Ovary (tissue), 9 donors: ENCODE results near the gene CBX6. TPM values are rescaled to one million over a fixed set of nuclear protein-coding genes. Genes with fewer than 3 reads are reported as not detected.

ENCODE experiments used
- DNase-seq, 5 donors: peaks; one replicate each; pipeline ENCODE4 v3.0.0-alpha.2; 2019 to 2020
- H3K27ac ChIP-seq, 2 donors: fragments of 200-600 bp; one replicate each; pipeline versions ENCODE4 v1.5.1 to v1.8.0; 2019 to 2022
- H3K27me3 ChIP-seq: fragments of 200-600 bp; one replicate; pipeline ENCODE4 v1.8.0; 2022
- H3K36me3 ChIP-seq: fragments of 200-600 bp; sonication (generic); one replicate; pipeline ENCODE4 v1.5.1; 2019
- H3K4me1 ChIP-seq: one replicate; pipeline ENCODE4 v1.8.1; 2013; ENCODE audit warnings: mild to moderate bottlenecking, moderate library complexity; ENCODE audit not compliant: insufficient read depth
- H3K4me3 ChIP-seq: fragments of 200-600 bp; sonication (generic); one replicate; pipeline ENCODE4 v1.5.1; 2017
- H3K9me3 ChIP-seq, 2 donors: fragments of 200-600 bp in 1 of 2; sonication (generic) in 1 of 2; one replicate each; pipeline versions ENCODE4 v1.5.1 to v1.8.1; 2013 to 2019; ENCODE audit warnings: mild to moderate bottlenecking in 1 of 2, moderate library complexity in 1 of 2
- CTCF ChIP-seq, 3 donors: fragments of 450-650 bp in 2 of 3; fragments of 200-600 bp in 1 of 3; IDR thresholded peaks; one replicate each; pipeline versions ENCODE4 v1.5.1 to v1.8.0; 2016 to 2022; ENCODE audit warnings: antibody characterized with exemption in 3 of 3, mild to moderate bottlenecking in 1 of 3
- EP300 ChIP-seq: sonication (generic); formaldehyde crosslinking; IDR thresholded peaks from one replicate; pipeline ENCODE4 v1.6.1; 2017; ENCODE audit warnings: antibody characterized with exemption
- POLR2A ChIP-seq: fragments of 450-650 bp; IDR thresholded peaks from one replicate; pipeline ENCODE4 v1.6.1; 2017; ENCODE audit warnings: antibody characterized with exemption, mild to moderate bottlenecking, moderate library complexity
- WGBS, 3 donors: extraction: QIAGEN DNeasy Blood & Tissue Kit in 1 of 3; methylation state at CpG; one replicate each; pipeline versions ENCODE4 v1.1.5 to v1.1.7; 2013 to 2017; 5-methylcytosine and 5-hydroxymethylcytosine counted together
- intact Hi-C, 4 donors: fragments of 100-400 bp; cut with DNase I; formaldehyde crosslinking; loops; one replicate each; pipeline versions ENCODE4 v1.11.0 to v1.15.1; 2022 to 2023
- polyA plus RNA-seq, 2 donors: library from polyadenylated mRNA; stranded (reverse); fragments of 200-250 nt in 1 of 2; fragments of 350-450 nt in 1 of 2; fragmentation: Illumina TruSeq in 1 of 2; extraction: RNeasy Lipid Tissue Mini Kit (QIAGEN cat#74804) in 1 of 2; gene quantifications; one replicate each; pipeline ENCODE4 v1.2.3, GENCODE V29; 2013 to 2014
- total RNA-seq, 7 donors: library from RNA; depleted of rRNA in 2 of 7; stranded (reverse); fragments of >200 nt in 2 of 7; fragmentation: NEBNext Ultra II Directional in 3 of 7; extraction: Animal tissue kit (Norgen Biotek cat#: 25700) in 3 of 7; gene quantifications; one replicate each; pipeline versions ENCODE4 v1.1.0 to v1.2.4, GENCODE V29; 2016 to 2023
- donor health status: DM: no; HTN: no; CAD: no; lungs with moderate emphysema.
- donor health status: DM: no; HTN: no; CAD: no.
- donor health status: Bipolar disorder and iron deficiency.
- donor health status: DM: yes; HTN: yes; CAD: no.
- donor health status: DM: no; HTN: no; CAD: no.
- donor health status: DM: yes; HTN: yes; CAD: no.

The CBX6 gene
- total and polyA plus RNA-seq, 9 donors, result 22.6 to 175 (median 115) TPM

- 0 to 1% (median 1%) methylated on average over 27 to 68 of the region's 68 CpGs for WGBS, 3 donors
- peak overlapping the region; percentile 21 to 64 for H3K27ac ChIP-seq
- no peaks in the 10 kb centered on the region for H3K9me3 ChIP-seq
- intact Hi-C loops, result loop anchor here in 3 of 4 donors (5.0 to 10.0 kb wide), 3 partner anchors 56 to 71 kb away; no protein-coding TSS in a partner anchor
- H3K27me3 ChIP-seq, result no peaks in the 10 kb centered on the region
- DNase-seq, result peak; percentile 56 to 83 (median 68)
- H3K36me3 ChIP-seq, result no peaks in the 10 kb centered on the region
- peak overlapping the region; percentile 36 for H3K4me3 ChIP-seq
- no peak for TF ChIP-seq POLR2A
- TF ChIP-seq CTCF (IDR thresholded peaks at IDR 0.05), result peak in 2 of 3 donors; percentile 48 to 77
- H3K4me1 ChIP-seq, result no peaks in the 10 kb centered on the region
Observed at GRCh38 chr22:38843201-38843656, 28.8 kb downstream of the CBX6 start.

- TF ChIP-seq EP300 (no peak), POLR2A (no peak), CTCF (IDR thresholded peaks at IDR 0.05) (no peak)
- WGBS, 3 donors, result 17 to 22% (median 19%) methylated on average over 33 to 34 of the region's 34 CpGs
Observed at GRCh38 chr22:38842512-38843200, 29.4 kb downstream of the CBX6 start.

GRCh38 chr22:38841635-38842034, 30.4 kb downstream of the CBX6 start:
- intact Hi-C loops, result loop anchor here in 3 of 4 donors (5.0 to 10.0 kb wide), 3 partner anchors 54 to 69 kb away; no protein-coding TSS in a partner anchor
- H3K4me1 ChIP-seq, result no peaks in the 10 kb centered on the region
- H3K27me3 ChIP-seq, result no peaks in the 10 kb centered on the region
- no peak for TF ChIP-seq POLR2A
- no peak for TF ChIP-seq EP300
- WGBS, 3 donors, result 83 to 87% (median 85%) methylated on average over 5 of the region's 5 CpGs
- no peaks in the 10 kb centered on the region for H3K9me3 ChIP-seq
- no peak overlapping the region for H3K4me3 ChIP-seq
- no peak for DNase-seq
- no peak overlapping the region for H3K27ac ChIP-seq
- H3K36me3 ChIP-seq, result no peaks in the 10 kb centered on the region

More at GRCh38 chr22:38842512-38843200, 29.4 kb downstream of the CBX6 start:
- no peak for DNase-seq
- Histone ChIP-seq H3K27me3 (no peaks in the 10 kb centered on the region), H3K36me3 (no peaks in the 10 kb centered on the region), H3K27ac (peak overlapping the region in 1 of 2 donors; percentile 64), H3K4me3 (peak overlapping the region; percentile 36), H3K9me3 (no peaks in the 10 kb centered on the region), H3K4me1 (no peaks in the 10 kb centered on the region)
- intact Hi-C loops, result loop anchor here in 3 of 4 donors (5.0 to 10.0 kb wide), 3 partner anchors 55 to 70 kb away; no protein-coding TSS in a partner anchor

- H3K4me1 ChIP-seq, result no peaks in the 10 kb centered on the region
- intact Hi-C loops, result loop anchor here in 3 of 4 donors (5.0 to 10.0 kb wide), 3 partner anchors 54 to 69 kb away; no protein-coding TSS in a partner anchor
- WGBS, 3 donors, result 61 to 63% (median 62%) methylated on average over 7 of the region's 7 CpGs
Observed at GRCh38 chr22:38841211-38841610, 30.8 kb downstream of the CBX6 start.

More at GRCh38 chr22:38841211-38841610, 30.8 kb downstream of the CBX6 start:
- TF ChIP-seq POLR2A (no peak), CTCF (IDR thresholded peaks at IDR 0.05) (no peak), EP300 (no peak)
- Histone ChIP-seq H3K27me3 (no peaks in the 10 kb centered on the region), H3K9me3 (no peaks in the 10 kb centered on the region), H3K36me3 (no peaks in the 10 kb centered on the region), H3K27ac (no peak overlapping the region), H3K4me3 (no peak overlapping the region)
- no peak for DNase-seq
